Suppressor macrophage treated with lipopolysaccharide for 1 hour (primary cell): ENCODE results near the gene MT3.

Experiments used
- DNase-seq, 3 donors: peaks; one replicate each; pipeline ENCODE4 v3.0.0-alpha.2; 2020 to 2022

The MT3 gene

GRCh38 chr16:56589141-56590039 is at the start of gene MT3:
MT3 (plus strand) TSS chr16:56589528; CDS start chr16:56589591, 63 bp downstream.
- peak in 1 of 3 donors; percentile 40 for DNase-seq

- no peak for DNase-seq
Observed at GRCh38 chr16:56539656-56540055, 49.7 kb upstream of the MT3 start.

GRCh38 chr16:56542039-56542438 is 47.3 kb upstream of the MT3 start:
- no peak for DNase-seq

- no peak for DNase-seq
Observed at GRCh38 chr16:56547120-56547948, 42.0 kb upstream of the MT3 start.

GRCh38 chr16:56547949-56548567 is 41.3 kb upstream of the MT3 start:
- DNase-seq = no peak

GRCh38 chr16:56549161-56549560 is 40.2 kb upstream of the MT3 start:
- DNase-seq = peak in 1 of 3 donors; percentile 6

- DNase-seq = peak; percentile 15 to 51 (median 44)
Observed at GRCh38 chr16:56549744-56550385, 39.5 kb upstream of the MT3 start.

- peak in 1 of 3 donors; percentile 7 for DNase-seq
Observed at GRCh38 chr16:56551796-56552738, 37.3 kb upstream of the MT3 start.

GRCh38 chr16:56554441-56554840 is 34.9 kb upstream of the MT3 start:
- DNase-seq = no peak

GRCh38 chr16:56558024-56558747 is 31.1 kb upstream of the MT3 start:
- no peak for DNase-seq

- DNase-seq = no peak
Observed at GRCh38 chr16:56559109-56559508, 30.2 kb upstream of the MT3 start.

GRCh38 chr16:56560447-56560846 is 28.9 kb upstream of the MT3 start:
- DNase-seq = no peak

- no peak for DNase-seq
Observed at GRCh38 chr16:56561126-56561525, 28.2 kb upstream of the MT3 start.

GRCh38 chr16:56564793-56565477 is 24.4 kb upstream of the MT3 start, which contains the start of gene MT4:
MT4 (plus strand) TSS chr16:56565073; CDS start chr16:56565129, 56 bp downstream.
- DNase-seq = no peak

GRCh38 chr16:56569971-56570370 is 19.4 kb upstream of the MT3 start:
- DNase-seq = no peak

- no peak for DNase-seq
Observed at GRCh38 chr16:56571525-56571924, 17.8 kb upstream of the MT3 start.

GRCh38 chr16:56574625-56575024 is 14.7 kb upstream of the MT3 start:
- no peak for DNase-seq

- DNase-seq = peak; percentile 75 to 87 (median 79)
Observed at GRCh38 chr16:56576585-56577299, 12.6 kb upstream of the MT3 start.

GRCh38 chr16:56577300-56577625 is 12.1 kb upstream of the MT3 start:
- no peak for DNase-seq
